NCI-H187 treated with DMSO at 0.1 percent for 48 hours (cell line): ENCODE data around the gene PELI2.
A peak's percentile ranks its signal among the peaks of the same experiment; 100 is the strongest.

Experiments
- DNase-seq: peaks from one replicate; lab custom pipeline; 2025; lab: John Stamatoyannopoulos, UW

Gene PELI2

DNA sequence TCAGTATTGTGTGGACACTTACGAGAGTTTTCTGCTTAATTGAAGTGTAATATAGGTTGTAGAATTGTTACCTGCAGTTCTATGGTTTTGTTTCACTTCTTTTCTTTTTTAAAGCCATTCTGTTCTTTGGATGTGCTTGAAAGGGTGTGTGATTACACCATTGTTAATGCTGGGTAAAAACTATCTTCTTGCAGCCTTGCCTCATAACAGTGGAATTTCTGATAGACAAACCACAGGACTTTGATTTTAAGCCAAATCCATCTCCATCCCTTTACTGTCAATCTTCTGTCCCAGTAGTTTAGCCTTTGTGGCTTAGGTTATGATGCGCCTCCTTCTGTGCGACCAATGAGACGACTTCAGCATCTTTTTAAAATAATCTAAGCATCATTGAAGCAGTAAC, 182.3 kb downstream of the PELI2 start:
- no peak for DNase-seq

DNA sequence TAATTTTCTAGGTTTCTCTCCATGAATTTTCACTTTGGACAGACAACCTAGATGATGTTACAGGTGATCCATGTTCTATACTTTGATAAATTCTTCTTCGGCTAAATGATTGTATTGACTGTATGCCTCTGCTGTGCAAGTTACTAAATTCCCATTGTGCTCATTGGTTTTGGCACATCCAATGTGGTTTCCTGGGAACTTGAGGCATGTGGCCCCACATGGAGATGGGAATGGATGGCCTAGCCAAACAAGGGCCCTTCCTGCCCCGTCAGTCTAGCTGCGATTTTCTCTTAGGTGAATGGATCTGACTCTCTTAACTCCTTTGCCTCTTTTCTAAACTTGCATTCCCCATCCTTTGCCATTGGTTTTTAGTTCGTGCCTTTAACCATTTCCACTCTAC, 186.2 kb downstream of the PELI2 start:
- DNase-seq = no peak

DNA sequence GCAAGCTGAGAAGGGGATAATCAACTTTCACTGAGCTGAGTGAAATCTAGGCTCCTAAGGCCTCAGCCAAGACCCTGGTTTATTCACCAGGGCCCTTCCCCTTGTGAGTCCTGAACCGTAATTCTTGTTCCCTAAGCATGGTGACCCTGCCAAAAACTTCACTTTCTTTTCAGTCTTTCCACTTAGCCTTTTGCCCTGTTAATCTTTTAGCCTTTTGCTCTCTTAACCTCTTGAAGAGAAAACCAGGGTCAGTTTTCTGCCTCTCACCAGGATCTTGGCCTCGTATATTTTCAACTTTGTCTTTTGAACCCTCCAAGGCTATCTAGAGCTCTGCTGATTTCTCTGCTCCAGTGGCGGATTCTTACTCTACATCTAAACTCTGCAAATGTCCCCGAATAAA, 191.0 kb downstream of the PELI2 start:
- DNase-seq = no peak

DNA sequence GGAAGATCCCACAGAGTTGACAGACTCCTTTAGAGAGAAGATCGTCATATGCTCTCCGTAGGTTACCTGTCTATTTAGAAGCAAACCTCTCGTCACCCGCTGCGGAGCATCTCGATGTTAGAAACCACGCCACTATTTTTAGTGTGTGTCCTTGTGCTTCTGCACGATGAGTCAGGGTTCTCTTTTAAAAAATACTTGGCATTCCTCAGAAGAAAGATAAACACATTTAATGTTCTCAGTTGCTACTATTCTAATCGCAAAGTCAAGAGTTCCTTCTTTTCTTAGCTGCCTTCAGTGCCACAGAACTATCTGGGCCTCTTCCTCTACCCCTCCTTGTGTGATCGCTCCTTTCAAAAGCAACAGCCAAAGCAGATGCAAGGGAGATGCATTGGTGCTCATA, 192.4 kb downstream of the PELI2 start:
- DNase-seq = no peak

DNA sequence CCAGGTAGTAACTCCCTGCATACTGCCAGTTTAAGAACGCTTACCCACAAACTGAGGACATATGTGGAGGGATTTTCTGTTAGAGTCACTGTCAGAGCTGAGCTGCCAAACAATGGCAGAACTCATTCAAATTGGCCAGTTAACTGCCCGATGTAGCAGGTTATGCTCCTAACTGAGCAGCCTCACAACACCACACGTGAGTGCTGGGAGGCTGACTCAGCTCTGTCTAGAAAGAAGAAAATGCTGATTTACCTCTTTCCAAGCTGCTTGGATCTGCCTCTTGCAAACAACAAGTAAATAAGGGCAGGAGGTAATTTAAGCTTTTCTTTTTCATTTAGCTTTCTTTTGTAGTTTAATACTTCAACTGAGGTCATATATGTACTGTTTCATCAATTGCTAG, 195.6 kb downstream of the PELI2 start:
- DNase-seq = no peak

DNA sequence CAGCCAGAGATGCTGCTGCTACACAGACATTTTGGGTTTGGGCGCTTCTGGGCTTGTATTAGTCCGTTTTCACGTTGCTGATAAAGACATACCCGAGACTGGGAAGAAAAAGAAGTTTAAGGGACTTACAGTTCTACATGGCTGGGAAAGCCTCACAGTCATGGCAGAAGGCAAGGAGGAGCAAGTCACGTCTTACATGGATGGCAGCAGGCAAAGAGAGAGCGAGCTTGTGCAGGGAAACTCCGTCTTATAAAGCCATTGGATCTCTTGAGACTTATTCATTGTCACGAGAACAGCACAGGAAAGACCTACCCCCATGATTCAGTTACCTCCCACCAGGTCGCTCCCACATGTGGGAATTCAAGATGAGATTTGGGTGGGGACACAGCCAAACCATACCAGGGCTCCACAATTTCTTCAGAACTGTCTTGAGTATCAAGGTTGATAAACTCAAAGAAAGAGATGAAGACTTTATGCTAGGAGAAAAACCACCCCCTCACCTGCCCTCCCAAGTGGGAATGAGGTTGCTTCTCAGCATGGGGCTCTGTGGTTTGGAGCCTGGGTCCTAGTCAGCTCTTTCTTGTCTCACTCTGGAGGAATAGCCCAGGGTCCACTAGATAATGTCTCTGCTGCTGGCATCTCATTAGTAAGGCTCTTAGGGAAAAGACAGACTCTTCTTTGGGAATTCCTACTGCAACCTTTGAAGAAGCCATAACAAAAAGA, 200.3 kb downstream of the PELI2 start:
- DNase-seq = no peak

DNA sequence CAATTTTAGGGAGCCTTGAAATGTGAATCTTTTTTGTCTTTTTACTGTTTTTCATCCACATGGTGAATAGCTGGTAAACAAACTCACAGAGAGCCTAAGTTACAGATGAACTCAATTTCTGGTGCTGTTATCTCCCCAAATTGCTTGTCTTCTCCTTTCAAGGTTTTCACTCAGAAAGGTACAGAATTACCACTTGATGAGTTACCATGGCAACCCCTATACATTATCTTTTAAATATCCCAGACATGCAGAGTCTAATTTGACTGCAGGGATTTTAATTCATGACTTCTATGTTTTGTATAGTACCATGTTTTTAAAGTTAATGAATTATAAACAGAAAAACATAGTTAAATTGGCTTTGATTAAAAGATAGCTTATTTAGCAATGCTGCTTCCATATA, 203.7 kb downstream of the PELI2 start:
- no peak for DNase-seq

GRCh38 chr14:56322531-56322930, 204.3 kb downstream of the PELI2 start:
- no peak for DNase-seq

DNA sequence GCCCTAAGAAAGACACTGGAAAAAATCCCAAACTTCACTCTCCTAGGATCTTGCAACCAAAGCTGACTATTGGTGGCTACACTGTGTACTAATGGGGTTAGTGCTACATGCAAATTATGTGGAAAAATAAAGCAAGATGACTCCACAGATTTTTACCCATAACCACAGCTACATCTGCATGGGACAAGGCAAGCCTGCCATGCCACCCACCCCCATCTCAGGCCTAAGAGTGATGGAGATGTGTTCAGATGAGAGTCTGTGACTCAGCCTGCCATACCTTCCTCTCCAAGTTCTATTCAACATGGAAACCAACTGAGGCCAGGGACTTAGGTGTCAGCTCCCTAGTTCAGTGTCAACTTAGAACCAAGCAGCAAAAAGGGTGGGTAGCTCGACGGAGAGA, 206.2 kb downstream of the PELI2 start:
- no peak for DNase-seq

GRCh38 chr14:56324856-56325699, 206.9 kb downstream of the PELI2 start:
- DNase-seq = no peak

- no peak for DNase-seq
Measured at GRCh38 chr14:56328021-56328420, 209.8 kb downstream of the PELI2 start.

- no peak for DNase-seq
Measured at GRCh38 chr14:56331592-56332216, 213.5 kb downstream of the PELI2 start.

GRCh38 chr14:56333359-56334292, 215.4 kb downstream of the PELI2 start:
- no peak for DNase-seq

DNA sequence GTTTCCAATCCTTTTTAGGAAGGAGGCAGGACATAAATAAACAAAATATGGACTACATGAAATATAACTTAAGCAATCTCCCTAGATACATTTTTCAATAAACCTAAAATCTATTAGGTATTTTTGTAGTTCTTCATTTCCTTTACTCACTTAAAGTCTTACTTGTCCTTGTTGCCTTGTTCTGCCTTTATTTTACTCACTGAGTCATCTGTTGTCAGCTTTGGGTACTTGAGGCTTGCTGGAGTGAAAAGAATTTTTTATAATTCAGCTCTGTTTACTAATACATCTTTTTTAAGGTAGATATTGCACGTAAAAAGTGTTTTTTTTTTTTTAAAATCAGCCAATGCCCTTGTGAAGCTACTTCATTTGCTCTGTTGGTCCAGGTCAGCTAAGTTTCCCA, 216.2 kb downstream of the PELI2 start:
- DNase-seq = no peak

- no peak for DNase-seq
Measured at GRCh38 chr14:56338674-56339073, 220.5 kb downstream of the PELI2 start.

- peak; percentile 20 for DNase-seq
Measured at GRCh38 chr14:56339855-56340701, 221.9 kb downstream of the PELI2 start.

DNA sequence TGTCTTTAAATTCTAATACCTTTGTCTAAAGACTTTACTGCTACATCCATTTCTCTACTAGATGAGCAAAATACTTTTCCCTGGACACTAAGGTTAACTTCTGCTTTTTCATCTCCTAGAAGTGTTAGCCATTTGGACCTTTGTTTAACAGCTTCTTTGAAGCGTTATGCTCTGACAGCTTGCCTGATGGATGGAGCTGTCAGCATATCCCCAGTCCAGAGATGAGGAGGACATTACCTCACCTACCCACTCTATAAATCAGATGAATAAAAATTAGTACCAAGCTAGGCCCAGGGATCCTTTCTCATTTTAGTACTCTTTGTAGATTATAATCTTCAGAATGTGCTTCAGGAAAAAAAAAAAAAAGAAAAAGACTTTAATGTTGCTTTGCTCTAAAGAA, 222.7 kb downstream of the PELI2 start:
- DNase-seq = no peak

- DNase-seq = no peak
Measured at GRCh38 chr14:56341766-56342493, 223.7 kb downstream of the PELI2 start.

DNA sequence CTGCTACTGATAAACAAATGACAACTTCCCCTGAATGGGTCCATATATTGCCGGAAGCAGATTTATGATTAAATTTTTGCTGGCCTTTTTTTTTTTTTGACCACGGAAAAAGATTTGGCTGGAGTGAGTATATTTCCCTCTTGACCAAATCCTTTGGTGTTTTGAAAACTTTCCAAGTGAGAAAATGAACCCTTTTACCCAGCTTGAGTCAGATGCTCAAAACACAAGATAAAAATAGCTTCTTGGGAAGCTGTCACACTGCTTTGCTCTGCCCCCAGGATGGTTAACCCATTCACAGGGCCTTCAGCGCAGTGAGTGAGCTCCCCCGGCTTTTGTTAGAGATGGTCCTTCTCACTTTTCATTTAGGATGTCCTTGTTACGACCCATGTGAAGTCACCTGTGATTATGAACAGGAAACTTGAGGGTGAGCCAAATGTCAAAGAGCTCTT, 224.3 kb downstream of the PELI2 start:
- no peak for DNase-seq

- DNase-seq = no peak
Measured at GRCh38 chr14:56349960-56350359, 231.7 kb downstream of the PELI2 start.
